ENCODE data around the gene TRIM66. TPM values are rescaled to one million over a fixed set of nuclear protein-coding genes. Genes with fewer than 3 reads are reported as not detected.
A peak's percentile ranks its signal among the peaks of the same experiment; 100 is the strongest.

Gene TRIM66
- total and polyA plus RNA-seq, 9 of the 15 experiments (the other 6 are each of a cell fraction or from before 2014, with no cell fraction given) = 1.1 to 7.3 (median 4.9) TPM

DNA sequence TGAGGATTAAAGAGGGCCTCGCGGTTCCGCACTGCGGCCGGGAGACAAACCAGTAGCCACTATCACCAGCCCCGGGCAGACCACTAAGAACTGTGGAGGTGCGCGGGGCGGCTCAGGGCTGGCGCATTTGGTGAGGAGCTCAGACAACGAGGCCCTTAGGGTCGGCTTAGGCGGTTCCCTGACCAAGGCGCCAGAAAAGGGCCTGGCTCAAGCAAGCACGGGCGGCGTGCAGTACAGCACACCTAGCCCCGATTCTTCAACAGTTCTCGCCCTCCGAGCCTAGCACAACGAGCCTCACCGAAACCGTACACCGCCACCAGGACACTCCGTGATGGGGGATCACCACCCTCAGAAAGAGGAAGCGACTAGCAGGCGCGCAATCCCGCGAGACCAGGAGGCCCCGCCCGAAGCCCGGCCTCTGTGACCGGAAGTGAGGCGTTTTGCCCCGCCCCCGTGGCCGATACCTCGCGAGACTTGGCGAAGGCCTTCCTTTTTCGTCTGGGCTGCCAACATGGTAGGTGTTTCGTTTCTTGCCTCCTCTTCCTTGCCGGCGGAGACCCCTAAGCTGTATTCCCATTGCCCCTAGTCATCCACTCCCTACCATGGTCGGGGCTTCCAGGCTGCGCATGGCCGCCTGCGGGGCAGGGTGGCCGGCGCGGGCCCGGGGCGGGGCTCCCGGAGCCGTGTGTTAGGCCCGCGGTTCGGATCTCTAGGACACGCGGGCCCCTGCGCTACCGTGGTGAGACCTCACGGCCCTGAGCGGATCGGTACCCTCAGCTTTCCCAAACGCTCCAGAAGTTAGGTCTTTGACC is at the start of gene TRIM66, which contains the start of gene RPL27A (continued):
- TF ChIP-seq, protein P1, sequence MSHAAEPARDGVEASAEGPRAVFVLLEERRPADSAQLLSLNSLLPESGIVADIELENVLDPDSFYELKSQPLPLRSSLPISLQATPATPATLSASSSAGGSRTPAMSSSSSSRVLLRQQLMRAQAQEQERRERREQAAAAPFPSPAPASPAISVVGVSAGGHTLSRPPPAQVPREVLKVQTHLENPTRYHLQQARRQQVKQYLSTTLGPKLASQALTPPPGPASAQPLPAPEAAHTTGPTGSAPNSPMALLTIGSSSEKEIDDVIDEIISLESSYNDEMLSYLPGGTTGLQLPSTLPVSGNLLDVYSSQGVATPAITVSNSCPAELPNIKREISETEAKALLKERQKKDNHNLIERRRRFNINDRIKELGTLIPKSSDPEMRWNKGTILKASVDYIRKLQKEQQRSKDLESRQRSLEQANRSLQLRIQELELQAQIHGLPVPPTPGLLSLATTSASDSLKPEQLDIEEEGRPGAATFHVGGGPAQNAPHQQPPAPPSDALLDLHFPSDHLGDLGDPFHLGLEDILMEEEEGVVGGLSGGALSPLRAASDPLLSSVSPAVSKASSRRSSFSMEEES (CRISPR knock-in tag; IDR thresholded peaks at IDR 0.05) = no peak
- TF ChIP-seq ZBTB1 (CRISPR knock-in tag; IDR thresholded peaks at IDR 0.05; ENCODE audit: borderline replicate concordance, low read depth) = no peak
- no peak for TF ChIP-seq NONO (IDR thresholded peaks at IDR 0.05; ENCODE audit: low read depth in 2 of 2, low read length in 1 of 2)
- TF ChIP-seq, protein P2, sequence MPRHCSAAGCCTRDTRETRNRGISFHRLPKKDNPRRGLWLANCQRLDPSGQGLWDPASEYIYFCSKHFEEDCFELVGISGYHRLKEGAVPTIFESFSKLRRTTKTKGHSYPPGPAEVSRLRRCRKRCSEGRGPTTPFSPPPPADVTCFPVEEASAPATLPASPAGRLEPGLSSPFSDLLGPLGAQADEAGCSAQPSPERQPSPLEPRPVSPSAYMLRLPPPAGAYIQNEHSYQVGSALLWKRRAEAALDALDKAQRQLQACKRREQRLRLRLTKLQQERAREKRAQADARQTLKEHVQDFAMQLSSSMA (CRISPR knock-in tag; IDR thresholded peaks at IDR 0.05) = no peak
- TF ChIP-seq SNRNP70 (optimal IDR thresholded peaks at IDR 0.05; ENCODE audit: low read depth, low read length) = no peak
- TF ChIP-seq, protein P3, sequence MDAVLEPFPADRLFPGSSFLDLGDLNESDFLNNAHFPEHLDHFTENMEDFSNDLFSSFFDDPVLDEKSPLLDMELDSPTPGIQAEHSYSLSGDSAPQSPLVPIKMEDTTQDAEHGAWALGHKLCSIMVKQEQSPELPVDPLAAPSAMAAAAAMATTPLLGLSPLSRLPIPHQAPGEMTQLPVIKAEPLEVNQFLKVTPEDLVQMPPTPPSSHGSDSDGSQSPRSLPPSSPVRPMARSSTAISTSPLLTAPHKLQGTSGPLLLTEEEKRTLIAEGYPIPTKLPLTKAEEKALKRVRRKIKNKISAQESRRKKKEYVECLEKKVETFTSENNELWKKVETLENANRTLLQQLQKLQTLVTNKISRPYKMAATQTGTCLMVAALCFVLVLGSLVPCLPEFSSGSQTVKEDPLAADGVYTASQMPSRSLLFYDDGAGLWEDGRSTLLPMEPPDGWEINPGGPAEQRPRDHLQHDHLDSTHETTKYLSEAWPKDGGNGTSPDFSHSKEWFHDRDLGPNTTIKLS (IDR thresholded peaks at IDR 0.05; ENCODE audit: borderline replicate concordance, low read depth) = peak; percentile 88
- TF ChIP-seq NFATC3 (IDR thresholded peaks at IDR 0.05) = no peak
- TF ChIP-seq, protein P4, sequence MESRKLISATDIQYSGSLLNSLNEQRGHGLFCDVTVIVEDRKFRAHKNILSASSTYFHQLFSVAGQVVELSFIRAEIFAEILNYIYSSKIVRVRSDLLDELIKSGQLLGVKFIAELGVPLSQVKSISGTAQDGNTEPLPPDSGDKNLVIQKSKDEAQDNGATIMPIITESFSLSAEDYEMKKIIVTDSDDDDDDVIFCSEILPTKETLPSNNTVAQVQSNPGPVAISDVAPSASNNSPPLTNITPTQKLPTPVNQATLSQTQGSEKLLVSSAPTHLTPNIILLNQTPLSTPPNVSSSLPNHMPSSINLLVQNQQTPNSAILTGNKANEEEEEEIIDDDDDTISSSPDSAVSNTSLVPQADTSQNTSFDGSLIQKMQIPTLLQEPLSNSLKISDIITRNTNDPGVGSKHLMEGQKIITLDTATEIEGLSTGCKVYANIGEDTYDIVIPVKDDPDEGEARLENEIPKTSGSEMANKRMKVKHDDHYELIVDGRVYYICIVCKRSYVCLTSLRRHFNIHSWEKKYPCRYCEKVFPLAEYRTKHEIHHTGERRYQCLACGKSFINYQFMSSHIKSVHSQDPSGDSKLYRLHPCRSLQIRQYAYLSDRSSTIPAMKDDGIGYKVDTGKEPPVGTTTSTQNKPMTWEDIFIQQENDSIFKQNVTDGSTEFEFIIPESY (CRISPR knock-in tag; IDR thresholded peaks at IDR 0.05) = no peak; the same call in 1 of the 2 replicates
- TF ChIP-seq, protein P5, sequence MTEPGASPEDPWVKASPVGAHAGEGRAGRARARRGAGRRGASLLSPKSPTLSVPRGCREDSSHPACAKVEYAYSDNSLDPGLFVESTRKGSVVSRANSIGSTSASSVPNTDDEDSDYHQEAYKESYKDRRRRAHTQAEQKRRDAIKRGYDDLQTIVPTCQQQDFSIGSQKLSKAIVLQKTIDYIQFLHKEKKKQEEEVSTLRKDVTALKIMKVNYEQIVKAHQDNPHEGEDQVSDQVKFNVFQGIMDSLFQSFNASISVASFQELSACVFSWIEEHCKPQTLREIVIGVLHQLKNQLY (CRISPR knock-in tag; conservative IDR thresholded peaks at IDR 0.05) = 0 out of 4 replicates have a peak, but pooled peaks of 1 of the 2 experiments have one; percentile 32
- TF ChIP-seq, protein P6, sequence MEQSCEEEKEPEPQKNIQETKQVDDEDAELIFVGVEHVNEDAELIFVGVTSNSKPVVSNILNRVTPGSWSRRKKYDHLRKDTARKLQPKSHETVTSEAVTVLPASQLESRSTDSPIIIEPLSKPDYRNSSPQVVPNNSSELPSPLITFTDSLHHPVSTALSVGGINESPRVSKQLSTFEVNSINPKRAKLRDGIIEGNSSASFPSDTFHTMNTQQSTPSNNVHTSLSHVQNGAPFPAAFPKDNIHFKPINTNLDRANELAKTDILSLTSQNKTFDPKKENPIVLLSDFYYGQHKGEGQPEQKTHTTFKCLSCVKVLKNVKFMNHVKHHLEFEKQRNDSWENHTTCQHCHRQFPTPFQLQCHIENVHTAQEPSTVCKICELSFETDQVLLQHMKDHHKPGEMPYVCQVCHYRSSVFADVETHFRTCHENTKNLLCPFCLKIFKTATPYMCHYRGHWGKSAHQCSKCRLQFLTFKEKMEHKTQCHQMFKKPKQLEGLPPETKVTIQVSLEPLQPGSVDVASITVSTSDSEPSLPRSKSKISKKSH (CRISPR knock-in tag; IDR thresholded peaks at IDR 0.05) = no peak
- TF ChIP-seq, protein P7, sequence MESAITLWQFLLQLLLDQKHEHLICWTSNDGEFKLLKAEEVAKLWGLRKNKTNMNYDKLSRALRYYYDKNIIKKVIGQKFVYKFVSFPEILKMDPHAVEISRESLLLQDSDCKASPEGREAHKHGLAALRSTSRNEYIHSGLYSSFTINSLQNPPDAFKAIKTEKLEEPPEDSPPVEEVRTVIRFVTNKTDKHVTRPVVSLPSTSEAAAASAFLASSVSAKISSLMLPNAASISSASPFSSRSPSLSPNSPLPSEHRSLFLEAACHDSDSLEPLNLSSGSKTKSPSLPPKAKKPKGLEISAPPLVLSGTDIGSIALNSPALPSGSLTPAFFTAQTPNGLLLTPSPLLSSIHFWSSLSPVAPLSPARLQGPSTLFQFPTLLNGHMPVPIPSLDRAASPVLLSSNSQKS (CRISPR knock-in tag; IDR thresholded peaks at IDR 0.05) = no peak
- peak; percentile 49 for TF ChIP-seq SAP30 (IDR thresholded peaks at IDR 0.05; ENCODE audit: borderline replicate concordance, insufficient read depth, low read depth, low read length, poor library complexity, severe bottlenecking)
- no peak for TF ChIP-seq ZNF76 (CRISPR knock-in tag; IDR thresholded peaks at IDR 0.05; ENCODE audit: borderline replicate concordance)
- peak; percentile 22 for TF ChIP-seq BRD9 (IDR thresholded peaks at IDR 0.05; ENCODE audit: low read depth, partially characterized antibody)
- peak; percentile 99 for TF ChIP-seq SUPT5H (IDR thresholded peaks at IDR 0.05)
- TF ChIP-seq HNRNPUL1 (IDR thresholded peaks at IDR 0.05; ENCODE audit: low read length) = no peak

Data from K562 (cell line).